H9 (cell line): ENCODE measurements around the gene ERVK3-1. TPM values are rescaled to one million over a fixed set of nuclear protein-coding genes. Genes with fewer than 3 reads are reported as not detected.

ENCODE experiments used
- DNase-seq: peaks from one replicate; pipeline ENCODE4 v3.0.0-alpha.2; 2017
- H2AFZ ChIP-seq: one replicate; pipeline ENCODE4 v1.6.1; 2013; ENCODE audit warnings: mild to moderate bottlenecking, low read length, control low read depth, moderate library complexity
- H2AK5ac ChIP-seq: 2 replicates; pipeline ENCODE4 v1.6.1; 2013; ENCODE audit warnings: low read length, control low read depth, mixed read lengths; ENCODE audit not compliant: insufficient read length
- H2BK120ac ChIP-seq: one replicate; pipeline ENCODE4 v1.6.1; 2013; ENCODE audit warnings: low read depth, mild to moderate bottlenecking, low read length, control low read depth, inconsistent platforms; ENCODE audit not compliant: poor library complexity, severe bottlenecking
- H2BK12ac ChIP-seq: 2 replicates; pipeline ENCODE4 v1.6.1; 2013; ENCODE audit warnings: low read length, control low read depth, mixed read lengths, low read depth; ENCODE audit not compliant: insufficient read length
- H2BK15ac ChIP-seq: 2 replicates; pipeline ENCODE4 v1.6.1; 2013; ENCODE audit warnings: low read depth, low read length, control low read depth
- H2BK20ac ChIP-seq: one replicate; pipeline ENCODE4 v1.6.1; 2013; ENCODE audit warnings: low read depth, mild to moderate bottlenecking, low read length, control low read depth, inconsistent platforms; ENCODE audit not compliant: poor library complexity, severe bottlenecking
- H2BK5ac ChIP-seq: 2 replicates; pipeline ENCODE4 v1.6.1; 2013; ENCODE audit warnings: low read length, control low read depth, mixed read lengths; ENCODE audit not compliant: insufficient read length
- H3K14ac ChIP-seq: 2 replicates; pipeline ENCODE4 v1.6.1; 2013; ENCODE audit warnings: low read length, control low read depth; ENCODE audit not compliant: insufficient read depth
- H3K18ac ChIP-seq: 2 replicates; pipeline ENCODE4 v1.6.1; 2013; ENCODE audit warnings: low read depth, mild to moderate bottlenecking, mixed read lengths, low read length, control low read depth; ENCODE audit not compliant: insufficient read length
- H3K23ac ChIP-seq: 2 replicates; pipeline ENCODE4 v1.6.1; 2013; ENCODE audit warnings: low read length, control low read depth, mixed read lengths, low read depth; ENCODE audit not compliant: insufficient read length
- H3K23me2 ChIP-seq: 2 replicates; pipeline ENCODE4 v1.6.1; 2013; ENCODE audit warnings: low read depth, mild to moderate bottlenecking, mixed read lengths, low read length, control low read depth; ENCODE audit not compliant: insufficient read length, poor library complexity, severe bottlenecking
- H3K27ac ChIP-seq: 2 replicates; pipeline ENCODE4 v1.5.1; 2013; ENCODE audit warnings: low read length, control low read depth, mixed read lengths, low read depth; ENCODE audit not compliant: insufficient read length
- H3K27me3 ChIP-seq: 2 replicates; pipeline ENCODE4 v1.6.1; 2013; ENCODE audit warnings: low read length, control low read depth, inconsistent platforms; ENCODE audit not compliant: insufficient read depth
- H3K4ac ChIP-seq: 2 replicates; pipeline ENCODE4 v1.6.1; 2013; ENCODE audit warnings: low read depth, mild to moderate bottlenecking, control low read depth, inconsistent platforms, low read length, moderate library complexity
- H3K4me1 ChIP-seq: 2 replicates; pipeline ENCODE4 v1.6.1; 2013; ENCODE audit warnings: low read length, control low read depth, inconsistent platforms; ENCODE audit not compliant: insufficient read depth
- H3K4me2 ChIP-seq: 2 replicates; pipeline ENCODE4 v1.6.1; 2013; ENCODE audit warnings: low read length, control low read depth, mixed read lengths; ENCODE audit not compliant: insufficient read length, insufficient read depth
- H3K56ac ChIP-seq: 2 replicates; pipeline ENCODE4 v1.6.1; 2013; ENCODE audit warnings: low read depth, mild to moderate bottlenecking, mixed read lengths, low read length, control low read depth; ENCODE audit not compliant: insufficient read length
- H3K79me1 ChIP-seq: 2 replicates; pipeline ENCODE4 v1.6.1; 2013; ENCODE audit warnings: low read depth, mild to moderate bottlenecking, moderate library complexity, low read length, control low read depth, inconsistent platforms; ENCODE audit not compliant: insufficient read depth, poor library complexity, severe bottlenecking
- H3K79me2 ChIP-seq: 2 replicates; pipeline ENCODE4 v1.6.1; 2013; ENCODE audit warnings: low read length, control low read depth, inconsistent platforms; ENCODE audit not compliant: insufficient read depth
- H3K9ac ChIP-seq: 2 replicates; pipeline ENCODE4 v1.6.1; 2013; ENCODE audit warnings: low read length, control low read depth, mixed read lengths; ENCODE audit not compliant: insufficient read length; ENCODE audit errors: extremely low read depth
- H3K9me3 ChIP-seq: one replicate; pipeline ENCODE4 v1.6.1; 2013; ENCODE audit warnings: low read depth, low read length, inconsistent platforms; ENCODE audit not compliant: control insufficient read depth
- H3T11ph ChIP-seq: one replicate; pipeline ENCODE4 v1.6.1; 2013; ENCODE audit warnings: mild to moderate bottlenecking, low read length, control low read depth, inconsistent platforms
- H4K20me1 ChIP-seq: one replicate; pipeline ENCODE4 v1.6.1; 2013; ENCODE audit not compliant: control insufficient read depth, insufficient read length, insufficient read depth
- H4K5ac ChIP-seq: 2 replicates; pipeline ENCODE4 v1.6.1; 2013; ENCODE audit warnings: low read depth, mild to moderate bottlenecking, mixed read lengths, low read length, control low read depth; ENCODE audit not compliant: insufficient read length
- H4K8ac ChIP-seq: replicated peaks from 2 replicates; pipeline ENCODE4 v1.6.1; 2013; ENCODE audit warnings: low read length, control low read depth, mixed read lengths, low read depth; ENCODE audit not compliant: insufficient read length
- H4K91ac ChIP-seq: 2 replicates; pipeline ENCODE4 v1.6.1; 2013; ENCODE audit warnings: low read depth, mild to moderate bottlenecking, moderate library complexity, mixed read lengths, low read length, control low read depth; ENCODE audit not compliant: insufficient read length
- H3K27ac Mint-ChIP-seq, 3 experiments: 2 replicates in 2 of 3; 3 replicates in 1 of 3; pipeline ENCODE4 v1.8.0; 2020 to 2021; ENCODE audit warnings: mixed read lengths in 3 of 3, mild to moderate bottlenecking in 1 of 3, moderate library complexity in 1 of 3
- H3K27me3 Mint-ChIP-seq: 2 replicates; pipeline ENCODE4 v1.8.0; 2021; ENCODE audit warnings: low read depth, mild to moderate bottlenecking, moderate library complexity, mixed read lengths
- H3K36me3 Mint-ChIP-seq, 3 experiments: 2 replicates in 2 of 3; 3 replicates in 1 of 3; pipeline ENCODE4 v1.8.0; 2020 to 2021; ENCODE audit warnings: low read depth in 3 of 3, mixed read lengths in 3 of 3; ENCODE audit not compliant: insufficient read depth in 1 of 3
- H3K4me1 Mint-ChIP-seq, 2 experiments: 2 replicates each; pipeline ENCODE4 v1.8.0; 2020; ENCODE audit warnings: mixed read lengths in 2 of 2
- H3K4me3 Mint-ChIP-seq, 2 experiments: 2 replicates in 1 of 2; 3 replicates in 1 of 2; pipeline ENCODE4 v1.8.0; 2020 to 2021; ENCODE audit warnings: mild to moderate bottlenecking in 2 of 2, mixed read lengths in 2 of 2, moderate library complexity in 1 of 2
- H3K9me3 Mint-ChIP-seq, 2 experiments: 2 replicates in 1 of 2; 3 replicates in 1 of 2; pipeline ENCODE4 v1.8.0; 2020; ENCODE audit warnings: mild to moderate bottlenecking in 2 of 2, mixed read lengths in 2 of 2, moderate library complexity in 1 of 2
- WGBS: extraction: QIAGEN DNeasy Blood & Tissue Kit; methylation state at CpG from one replicate; pipeline ENCODE4 v1.1.7; 2013; ENCODE audit warnings: missing lambda C conversion rate, low lambda C conversion rate, mixed read lengths; ENCODE audit not compliant: insufficient read length; ENCODE audit errors: extremely low coverage; 5-methylcytosine and 5-hydroxymethylcytosine counted together
- total RNA-seq: library from RNA; stranded (reverse); gene quantifications from 2 replicates; pipeline ENCODE4 v1.2.1, GENCODE V29; 2021
- TF ChIP-seq, protein P1 (sequence below): fragments of 200-600 bp; sonication (generic); conservative IDR thresholded peaks from 3 replicates; pipeline ENCODE4 v1.8.0; 2021; ENCODE audit warnings: antibody characterized with exemption, mild to moderate bottlenecking

Gene ERVK3-1
- total RNA-seq, 1 experiment from 2014 or later: 43.7 TPM

- no peak overlapping the region for H3K27ac Mint-ChIP-seq
- DNase-seq: no peak
- Histone ChIP-seq H3T11ph (no peak overlapping the region), H3K9me3 (no peaks in the 10 kb centered on the region), H3K4me1 (no peaks in the 10 kb centered on the region), H3K56ac (no peak overlapping the region), H3K18ac (no peak overlapping the region), H3K79me2 (no peaks in the 10 kb centered on the region), H3K23ac (no peak overlapping the region), H3K14ac (no peak overlapping the region), H3K9ac (no peak overlapping the region), H4K8ac (no peak overlapping the region), H3K27ac (no peak overlapping the region), H2AK5ac (no peak overlapping the region), H4K91ac (no peak overlapping the region), H3K79me1 (no peaks in the 10 kb centered on the region), H3K4me2 (no peak overlapping the region), H3K27me3 (no peaks in the 10 kb centered on the region), H2BK20ac (no peak overlapping the region), H2AFZ (no peak overlapping the region), H4K20me1 (no peaks in the 10 kb centered on the region), H2BK12ac (no peak overlapping the region), H2BK5ac (no peak overlapping the region), H2BK15ac (no peak overlapping the region), H2BK120ac (no peak overlapping the region), H3K23me2 (peaks cover 2% of the 10 kb centered on the region), H3K4ac (no peak overlapping the region), H4K5ac (no peak overlapping the region)
- H3K36me3 Mint-ChIP-seq: peaks cover 0 to 2% (median 2%) of the 10 kb centered on the region in 3 experiments; a peak in 3 of 7 replicates
- no CpG with 5 or more reads among the region's 10 CpGs for WGBS
- H3K4me3 Mint-ChIP-seq: no peak overlapping the region
- peaks cover 0 to 2% of the 10 kb centered on the region in 2 experiments; a peak in 2 of 4 replicates for H3K4me1 Mint-ChIP-seq
- TF ChIP-seq, protein P1, sequence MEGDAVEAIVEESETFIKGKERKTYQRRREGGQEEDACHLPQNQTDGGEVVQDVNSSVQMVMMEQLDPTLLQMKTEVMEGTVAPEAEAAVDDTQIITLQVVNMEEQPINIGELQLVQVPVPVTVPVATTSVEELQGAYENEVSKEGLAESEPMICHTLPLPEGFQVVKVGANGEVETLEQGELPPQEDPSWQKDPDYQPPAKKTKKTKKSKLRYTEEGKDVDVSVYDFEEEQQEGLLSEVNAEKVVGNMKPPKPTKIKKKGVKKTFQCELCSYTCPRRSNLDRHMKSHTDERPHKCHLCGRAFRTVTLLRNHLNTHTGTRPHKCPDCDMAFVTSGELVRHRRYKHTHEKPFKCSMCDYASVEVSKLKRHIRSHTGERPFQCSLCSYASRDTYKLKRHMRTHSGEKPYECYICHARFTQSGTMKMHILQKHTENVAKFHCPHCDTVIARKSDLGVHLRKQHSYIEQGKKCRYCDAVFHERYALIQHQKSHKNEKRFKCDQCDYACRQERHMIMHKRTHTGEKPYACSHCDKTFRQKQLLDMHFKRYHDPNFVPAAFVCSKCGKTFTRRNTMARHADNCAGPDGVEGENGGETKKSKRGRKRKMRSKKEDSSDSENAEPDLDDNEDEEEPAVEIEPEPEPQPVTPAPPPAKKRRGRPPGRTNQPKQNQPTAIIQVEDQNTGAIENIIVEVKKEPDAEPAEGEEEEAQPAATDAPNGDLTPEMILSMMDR: no peak
- no peaks in the 10 kb centered on the region for H3K27me3 Mint-ChIP-seq
- no peaks in the 10 kb centered on the region for H3K9me3 Mint-ChIP-seq
Observed at GRCh38 chr19:58355215-58355796, 50.1 kb downstream of the ERVK3-1 start.
